Measurements from ENCODE around the gene RHOD. TPM values are rescaled to one million over a fixed set of nuclear protein-coding genes. Genes with fewer than 3 reads are reported as not detected.
A peak's percentile ranks its signal among the peaks of the same experiment; 100 is the strongest.

RHOD gene
- total and polyA plus RNA-seq, 11 donors = 17.1 to 149 (median 54.0) TPM

- intact Hi-C loops (cut with DNase I) = loop anchor here in 3 of 10 donors (2.0 to 10.0 kb wide), 3 partner anchors 48 to 121 kb away; no protein-coding TSS in a partner anchor
These were observed 63.1 kb downstream of the RHOD start for GRCh38 chr11:67119585-67120391.

GRCh38 chr11:67120456-67120855 lies 63.8 kb downstream of the RHOD start:
- H3K4me3 ChIP-seq = peak overlapping the region; percentile 77 to 99 (median 98)
- intact Hi-C loops (cut with DNase I) = loop anchor here in 3 of 10 donors (5.0 to 10.0 kb wide), 2 partner anchors 47 to 104 kb away; no protein-coding TSS in a partner anchor
- peak overlapping the region in 11 of 12 donors; percentile 22 to 99 (median 98) for H3K27ac ChIP-seq

More at GRCh38 chr11:67119585-67120391, 63.1 kb downstream of the RHOD start:
- ATAC-seq (no peak), DNase-seq (peak in 4 of 5 donors; percentile 21 to 33 (median 26))
- no peaks in the 10 kb centered on the region for H3K9me3 ChIP-seq
- TF ChIP-seq CTCF (IDR thresholded peaks at IDR 0.05) (peak in 2 of 12 donors; percentile 12 to 31), POLR2A (IDR thresholded peaks at IDR 0.05) (no peak)
- peak overlapping the region; percentile 77 to 99 (median 98) for H3K4me3 ChIP-seq
- peaks cover 0 to 26% (median 12%) of the 10 kb centered on the region in 9 donors for H3K36me3 ChIP-seq
- no peaks in the 10 kb centered on the region for H3K27me3 ChIP-seq
- peaks cover 0 to 44% (median 27%) of the 10 kb centered on the region in 12 donors for H3K4me1 ChIP-seq
- WGBS, 4 donors = 0 to 1% (median 0%) methylated on average over 23 to 61 of the region's 61 CpGs
- H3K27ac ChIP-seq = peak overlapping the region; percentile 91 to 99 (median 98)

GRCh38 chr11:67120881-67121710 lies 64.4 kb downstream of the RHOD start:
- peaks cover 0 to 34% (median 15%) of the 10 kb centered on the region in 9 donors for H3K36me3 ChIP-seq
- DNase-seq = peak in 1 of 5 donors; percentile 22
- no peak for TF ChIP-seq CTCF (IDR thresholded peaks at IDR 0.05)
- no peak for TF ChIP-seq POLR2A (IDR thresholded peaks at IDR 0.05)
- H3K4me3 ChIP-seq = peak overlapping the region; percentile 77 to 99 (median 98)
- peak overlapping the region in 11 of 12 donors; percentile 22 to 99 (median 98) for H3K27ac ChIP-seq
- H3K9me3 ChIP-seq = no peaks in the 10 kb centered on the region
- no peak for ATAC-seq
- 9 to 11% (median 10%) methylated on average over 9 of the region's 9 CpGs for WGBS, 4 donors
- H3K27me3 ChIP-seq = no peaks in the 10 kb centered on the region
- intact Hi-C loops (cut with DNase I) = loop anchor here in 3 of 10 donors (5.0 to 10.0 kb wide), 2 partner anchors 46 to 104 kb away; no protein-coding TSS in a partner anchor
- H3K4me1 ChIP-seq = peaks cover 0 to 44% (median 27%) of the 10 kb centered on the region in 12 donors

More at GRCh38 chr11:67120456-67120855, 63.8 kb downstream of the RHOD start:
- H3K9me3 ChIP-seq = no peaks in the 10 kb centered on the region
- 0 to 1% (median 1%) methylated on average over 12 of the region's 12 CpGs for WGBS, 4 donors
- peaks cover 0 to 43% (median 27%) of the 10 kb centered on the region in 12 donors for H3K4me1 ChIP-seq
- ATAC-seq (no peak), DNase-seq (no peak)
- H3K27me3 ChIP-seq = no peaks in the 10 kb centered on the region
- no peak for TF ChIP-seq CTCF (IDR thresholded peaks at IDR 0.05)
- no peak for TF ChIP-seq POLR2A (IDR thresholded peaks at IDR 0.05)
- peaks cover 0 to 29% (median 12%) of the 10 kb centered on the region in 9 donors for H3K36me3 ChIP-seq

Small RNA genes within 50 kb of the gene (microRNA-seq; reads per million reads assigned to microRNA genes)
- gene MIR6860 = 0 reads per million in 4 donors

Other genes with a start within 250 kb of the RHOD start
- gene RCE1, start 213.4 kb upstream of the RHOD start, total RNA-seq = 1 to 10 TPM; 3.1 to 9.5 (median 5.0) TPM
- 1 to 10 TPM; 2.1 to 8.3 TPM for gene RCE1, start 213.4 kb upstream of the RHOD start, polyA plus RNA-seq
- 10 to 100 TPM in 8 of 9 donors, 1 to 10 TPM in 1; 8.2 to 22.0 (median 14.9) TPM for gene LRFN4, start 199.8 kb upstream of the RHOD start, total RNA-seq
- 10 to 100 TPM; 15.4 to 22.1 TPM for gene LRFN4, start 199.8 kb upstream of the RHOD start, polyA plus RNA-seq
- gene PC, start 98.5 kb upstream of the RHOD start, total RNA-seq = 10 to 100 TPM in 7 of 9 donors, 1 to 10 TPM in 2; 2.6 to 22.4 (median 13.1) TPM
- 10 to 100 TPM; 11.7 to 20.3 TPM for gene PC, start 98.5 kb upstream of the RHOD start, polyA plus RNA-seq
- gene C11orf86, start 81.5 kb upstream of the RHOD start, total RNA-seq = not detected
- not detected for gene C11orf86, start 81.5 kb upstream of the RHOD start, polyA plus RNA-seq
- gene SYT12, start 33.7 kb upstream of the RHOD start, total RNA-seq = 1 to 10 TPM in 1 of 9 donors, under 1 TPM in 6, not detected in 2; 0.25 to 2.2 (median 0.40) TPM
- gene SYT12, start 33.7 kb upstream of the RHOD start, polyA plus RNA-seq = under 1 TPM; 0.04 to 0.82 TPM
- 10 to 100 TPM; 26.7 to 66.4 (median 38.6) TPM for gene KDM2A, start 62.4 kb downstream of the RHOD start, total RNA-seq
- 10 to 100 TPM; 23.4 to 33.5 TPM for gene KDM2A, start 62.4 kb downstream of the RHOD start, polyA plus RNA-seq
- 100 to 1,000 TPM in 1 of 9 donors, 10 to 100 TPM in 8; 40.1 to 107 (median 49.6) TPM for gene GRK2, start 209.6 kb downstream of the RHOD start, total RNA-seq
- gene GRK2, start 209.6 kb downstream of the RHOD start, polyA plus RNA-seq = 10 to 100 TPM; 55.6 to 63.8 TPM
- gene ANKRD13D, start 232.5 kb downstream of the RHOD start, total RNA-seq = 10 to 100 TPM in 6 of 9 donors, 1 to 10 TPM in 3; 7.6 to 43.6 (median 12.8) TPM
- 10 to 100 TPM; 12.3 to 17.6 TPM for gene ANKRD13D, start 232.5 kb downstream of the RHOD start, polyA plus RNA-seq
- 10 to 100 TPM; 10.8 to 23.9 (median 16.8) TPM for gene SSH3, start 246.7 kb downstream of the RHOD start, total RNA-seq
- 1 to 10 TPM; 8.1 to 9.4 TPM for gene SSH3, start 246.7 kb downstream of the RHOD start, polyA plus RNA-seq